Naive thymus-derived CD4-positive, alpha-beta T cell (primary cell): ENCODE results near the gene ARHGEF19. TPM values are rescaled to one million over a fixed set of nuclear protein-coding genes. Genes with fewer than 3 reads are reported as not detected.

ENCODE experiments used
- ATAC-seq: fragments of 150-1000 bp; cut with Tn5 transposase; 2 replicates; pipeline ENCODE4 v1.10.0; 2021; ENCODE audit warnings: mild to moderate bottlenecking, moderate library complexity
- CTCF ChIA-PET: fragments of 350-600 bp; sonication (Branson Sonifier 250); formaldehyde crosslinking; loops from one replicate; lab custom pipeline; 2021; ENCODE audit warnings: antibody characterized with exemption; lab: Charles Lee
- POLR2A ChIA-PET: fragments of 350-600 bp; sonication (Branson Sonifier 250); formaldehyde crosslinking; loops from one replicate; lab custom pipeline; 2021; ENCODE audit warnings: antibody characterized with exemption, inconsistent platforms; lab: Charles Lee
- DNase-seq, 9 donors: peaks; one replicate each; pipeline versions ENCODE4 v3.0.0 to v3.0.0-alpha.2; 2020 to 2022; ENCODE audit warnings: mixed read lengths in 1 of 9
- H3K27ac ChIP-seq: one replicate; pipeline ENCODE4 v1.7.0; 2013; ENCODE audit warnings: mild to moderate bottlenecking, low read depth, low read length, moderate library complexity
- H3K27me3 ChIP-seq, 2 donors: one replicate each; pipeline ENCODE4 v1.7.0; 2013; ENCODE audit warnings: low read length in 2 of 2, mild to moderate bottlenecking in 2 of 2, moderate library complexity in 2 of 2; ENCODE audit not compliant: control insufficient read depth in 2 of 2, insufficient read depth in 2 of 2
- H3K36me3 ChIP-seq, 3 experiments: 1 replicate in 2 of 3; 2 replicates in 1 of 3; pipeline ENCODE4 v1.7.0; 2013; ENCODE audit warnings: low read length in 3 of 3, mild to moderate bottlenecking in 3 of 3, moderate library complexity in 1 of 3; ENCODE audit not compliant: insufficient read depth in 3 of 3, control insufficient read depth in 2 of 3
- H3K4me1 ChIP-seq, 2 donors: one replicate each; pipeline ENCODE4 v1.7.0; 2013; ENCODE audit warnings: low read length in 2 of 2, mild to moderate bottlenecking in 2 of 2, moderate library complexity in 1 of 2; ENCODE audit not compliant: control insufficient read depth in 2 of 2, insufficient read depth in 2 of 2
- H3K4me3 ChIP-seq: 2 replicates; pipeline ENCODE4 v1.7.0; 2013; ENCODE audit warnings: mild to moderate bottlenecking, low read length
- H3K9me3 ChIP-seq, 3 experiments: 1 replicate in 2 of 3; 2 replicates in 1 of 3; pipeline ENCODE4 v1.7.0; 2013; ENCODE audit warnings: low read length in 3 of 3; ENCODE audit not compliant: control insufficient read depth in 2 of 3
- H3K27ac Mint-ChIP-seq, 9 donors: one replicate each; pipeline ENCODE4 v1.8.0; 2020 to 2022; ENCODE audit warnings: mixed read lengths in 9 of 9, mild to moderate bottlenecking in 8 of 9, moderate library complexity in 5 of 9, inconsistent platforms in 2 of 9
- H3K27me3 Mint-ChIP-seq, 5 donors: one replicate each; pipeline ENCODE4 v1.8.0; 2021 to 2022; ENCODE audit warnings: mixed read lengths in 5 of 5, mild to moderate bottlenecking in 1 of 5
- H3K36me3 Mint-ChIP-seq, 5 donors: one replicate each; pipeline ENCODE4 v1.8.0; 2020 to 2022; ENCODE audit warnings: mixed read lengths in 5 of 5, mild to moderate bottlenecking in 3 of 5, inconsistent platforms in 1 of 5
- H3K4me1 Mint-ChIP-seq, 7 donors: one replicate each; pipeline ENCODE4 v1.8.0; 2020 to 2022; ENCODE audit warnings: mixed read lengths in 7 of 7, mild to moderate bottlenecking in 3 of 7, inconsistent platforms in 1 of 7
- H3K4me3 Mint-ChIP-seq, 10 donors: one replicate each; pipeline ENCODE4 v1.8.0; 2020 to 2022; ENCODE audit warnings: mild to moderate bottlenecking in 10 of 10, mixed read lengths in 10 of 10, moderate library complexity in 6 of 10, inconsistent platforms in 2 of 10
- H3K9me3 Mint-ChIP-seq, 11 donors: one replicate each; pipeline ENCODE4 v1.8.0; 2020 to 2022; ENCODE audit warnings: mixed read lengths in 11 of 11, mild to moderate bottlenecking in 4 of 11, inconsistent platforms in 1 of 11, moderate library complexity in 1 of 11
- intact Hi-C, 2 donors: fragments of 100-400 bp; cut with micrococcal nuclease; formaldehyde crosslinking; loops; one replicate each; pipeline ENCODE4 v1.15.1; 2023
- polyA plus RNA-seq, 2 donors: library from polyadenylated mRNA; unstranded; fragments of 300-500 nt; fragmentation: Illumina TruSeq; gene quantifications; one replicate each; pipeline ENCODE4 v1.2.3, GENCODE V29; 2021
- total RNA-seq, 6 experiments: library from RNA in 5 of 6; stranded (reverse) in 5 of 6; gene quantifications; 1 replicate in 5 of 6; 2 replicates in 1 of 6; pipeline ENCODE4 v1.2.3 and lab custom pipeline; 2021 to 2026

Gene ARHGEF19
- total and polyA plus RNA-seq, 7 experiments from 2014 or later = 5.1 to 12.4 (median 9.1) TPM

GRCh38 chr1:16235347-16235746 lies 22.9 kb upstream of the ARHGEF19 start:
- Mint-ChIP-seq H3K4me3 (peak overlapping the region in 3 of 10 donors; percentile 38 to 57 (median 55)), H3K4me1 (peaks cover 0 to 27% (median 23%) of the 10 kb centered on the region in 7 donors), H3K27me3 (no peaks in the 10 kb centered on the region), H3K36me3 (peaks cover 0 to 13% (median 0%) of the 10 kb centered on the region in 5 donors), H3K9me3 (peaks cover 0 to 2% (median 0%) of the 10 kb centered on the region in 11 donors), H3K27ac (peak overlapping the region in 2 of 9 donors; percentile 23 to 28)
- no peak overlapping the region for H3K27ac ChIP-seq
- H3K4me3 ChIP-seq = no peak overlapping the region
- peaks cover 0 to 15% (median 0%) of the 10 kb centered on the region in 3 experiments for H3K36me3 ChIP-seq
- no peaks in the 10 kb centered on the region for H3K9me3 ChIP-seq
- ATAC-seq = no peak
- ChIA-PET POLR2A (interaction anchor here (0.6 kb wide), 1 partner anchor 19 kb away, joined by 3 read pairs; no protein-coding TSS in a partner anchor), CTCF (interaction anchor here (0.6 to 1.0 kb wide), 3 partner anchors 9 to 264 kb away, joined by 3 to 9 read pairs (median 4); no protein-coding TSS in a partner anchor)
- intact Hi-C loops = loop anchor here in 1 of 2 donors (5.0 kb wide), 2 partner anchors 117 to 262 kb away; partner anchors contain the start of gene FBXO42
- DNase-seq = no peak
- no peaks in the 10 kb centered on the region for H3K27me3 ChIP-seq
- H3K4me1 ChIP-seq = peaks cover 15 to 19% of the 10 kb centered on the region in 2 donors

- Histone ChIP-seq H3K4me1 (peaks cover 15 to 19% of the 10 kb centered on the region in 2 donors), H3K4me3 (no peak overlapping the region), H3K9me3 (no peaks in the 10 kb centered on the region), H3K27me3 (peaks cover 0 to under 1% of the 10 kb centered on the region in 2 donors), H3K36me3 (peaks cover 0 to 17% (median 0%) of the 10 kb centered on the region in 3 experiments), H3K27ac (no peak overlapping the region)
- POLR2A ChIA-PET = no interaction called here
- Mint-ChIP-seq H3K4me3 (no peak overlapping the region), H3K4me1 (peaks cover 0 to 27% (median 17%) of the 10 kb centered on the region in 7 donors), H3K36me3 (peaks cover 0 to 18% (median 0%) of the 10 kb centered on the region in 5 donors), H3K9me3 (peaks cover 0 to 2% (median 0%) of the 10 kb centered on the region in 11 donors), H3K27ac (no peak overlapping the region), H3K27me3 (peaks cover 0 to 12% (median 6%) of the 10 kb centered on the region in 5 donors)
- CTCF ChIA-PET = no interaction called here
- intact Hi-C loops = no loop called here
- DNase-seq (no peak), ATAC-seq (no peak)
These were observed 21.0 kb upstream of the ARHGEF19 start for GRCh38 chr1:16233431-16233830.

- ChIA-PET POLR2A (interaction anchor here (0.7 to 1.2 kb wide), 2 partner anchors 15 to 26 kb away, joined by 3 read pairs; no protein-coding TSS in a partner anchor), CTCF (no interaction called here)
- peaks cover 0 to 9% of the 10 kb centered on the region in 2 donors for H3K27me3 ChIP-seq
- no peak for DNase-seq
- Mint-ChIP-seq H3K27ac (no peak overlapping the region), H3K27me3 (peaks cover 7 to 23% (median 18%) of the 10 kb centered on the region in 5 donors), H3K9me3 (peaks cover 0 to 7% (median 0%) of the 10 kb centered on the region in 11 donors), H3K4me3 (no peak overlapping the region), H3K36me3 (peaks cover 0 to 18% (median 2%) of the 10 kb centered on the region in 5 donors), H3K4me1 (peaks cover 0 to 32% (median 19%) of the 10 kb centered on the region in 7 donors)
- peaks cover 11 to 19% of the 10 kb centered on the region in 2 donors for H3K4me1 ChIP-seq
- H3K36me3 ChIP-seq = peaks cover 0 to 17% (median 0%) of the 10 kb centered on the region in 3 experiments
- no peak overlapping the region for H3K4me3 ChIP-seq
- intact Hi-C loops = no loop called here
- H3K27ac ChIP-seq = no peak overlapping the region
- H3K9me3 ChIP-seq = peaks cover 0 to 3% (median 0%) of the 10 kb centered on the region in 3 experiments
- no peak for ATAC-seq
These were observed 19.9 kb upstream of the ARHGEF19 start for GRCh38 chr1:16232316-16232710.

- CTCF ChIA-PET = no interaction called here
- POLR2A ChIA-PET = interaction anchor here (0.7 to 1.2 kb wide), 2 partner anchors 14 to 25 kb away, joined by 3 read pairs; no protein-coding TSS in a partner anchor
- Histone ChIP-seq H3K4me1 (peaks cover 8 to 17% of the 10 kb centered on the region in 2 donors), H3K9me3 (peaks cover 0 to 10% (median 0%) of the 10 kb centered on the region in 3 experiments), H3K27me3 (peaks cover 0 to 9% of the 10 kb centered on the region in 2 donors), H3K27ac (no peak overlapping the region), H3K36me3 (peaks cover 0 to 17% (median 0%) of the 10 kb centered on the region in 3 experiments), H3K4me3 (no peak overlapping the region)
- no peak overlapping the region for H3K27ac Mint-ChIP-seq
- peaks cover 0 to 29% (median 19%) of the 10 kb centered on the region in 7 donors for H3K4me1 Mint-ChIP-seq
- ATAC-seq = no peak
- H3K36me3 Mint-ChIP-seq = peaks cover 0 to 18% (median 2%) of the 10 kb centered on the region in 5 donors
- intact Hi-C loops = no loop called here
- peaks cover 0 to 9% (median 0%) of the 10 kb centered on the region in 11 donors for H3K9me3 Mint-ChIP-seq
- H3K27me3 Mint-ChIP-seq = peaks cover 10 to 27% (median 21%) of the 10 kb centered on the region in 5 donors
- no peak for DNase-seq
- H3K4me3 Mint-ChIP-seq = no peak overlapping the region
These were observed 19.2 kb upstream of the ARHGEF19 start for GRCh38 chr1:16231331-16232315.

DNA sequence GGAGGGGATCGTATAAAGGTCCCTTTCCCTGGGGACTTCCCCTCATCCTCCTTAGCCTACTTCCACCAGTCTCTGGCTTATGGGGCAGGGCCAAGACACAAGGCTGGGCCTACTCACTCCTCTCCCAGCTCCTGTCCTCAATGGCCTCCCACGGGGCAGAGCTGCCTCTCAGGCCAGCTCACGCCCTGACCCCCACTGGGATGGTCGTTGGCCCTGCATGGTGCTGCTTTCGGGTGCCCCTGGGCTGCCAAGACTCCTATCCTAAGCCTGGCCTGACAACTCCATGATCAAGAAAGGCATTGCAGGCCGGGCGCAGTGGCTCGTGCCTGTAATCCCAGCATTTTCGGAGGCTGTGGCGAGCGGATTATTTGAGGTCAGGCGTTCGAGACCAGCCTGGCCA lies 18.3 kb upstream of the ARHGEF19 start:
- peaks cover 0 to 9% of the 10 kb centered on the region in 2 donors for H3K4me1 ChIP-seq
- peaks cover 0 to 22% (median 13%) of the 10 kb centered on the region in 7 donors for H3K4me1 Mint-ChIP-seq
- peaks cover 0 to 18% (median 0%) of the 10 kb centered on the region in 3 experiments for H3K9me3 ChIP-seq
- H3K27me3 ChIP-seq = peaks cover 0 to 9% of the 10 kb centered on the region in 2 donors
- peaks cover 0 to 17% (median 0%) of the 10 kb centered on the region in 3 experiments for H3K36me3 ChIP-seq
- intact Hi-C loops = no loop called here
- ATAC-seq = no peak
- POLR2A ChIA-PET = no interaction called here
- CTCF ChIA-PET = no interaction called here
- H3K4me3 Mint-ChIP-seq = no peak overlapping the region
- peaks cover 0 to 15% (median 6%) of the 10 kb centered on the region in 11 donors for H3K9me3 Mint-ChIP-seq
- peaks cover 18 to 35% (median 30%) of the 10 kb centered on the region in 5 donors for H3K27me3 Mint-ChIP-seq
- DNase-seq = no peak
- H3K4me3 ChIP-seq = no peak overlapping the region
- no peak overlapping the region for H3K27ac ChIP-seq
- H3K36me3 Mint-ChIP-seq = peaks cover 0 to 18% (median 2%) of the 10 kb centered on the region in 5 donors
- no peak overlapping the region for H3K27ac Mint-ChIP-seq
